Activated naive CD8-positive, alpha-beta T cell (primary cell): ENCODE results near the gene FDX2.
A peak's percentile ranks its signal among the peaks of the same experiment; 100 is the strongest.

Source experiments
- H3K27ac Mint-ChIP-seq: one replicate; pipeline ENCODE4 v1.8.0; 2021; ENCODE audit warnings: mixed read lengths
- H3K27me3 Mint-ChIP-seq: one replicate; pipeline ENCODE4 v1.8.0; 2021; ENCODE audit warnings: mixed read lengths
- H3K36me3 Mint-ChIP-seq: one replicate; pipeline ENCODE4 v1.8.0; 2021; ENCODE audit warnings: mixed read lengths
- H3K4me1 Mint-ChIP-seq: one replicate; pipeline ENCODE4 v1.8.0; 2021; ENCODE audit warnings: low read depth, mixed read lengths
- H3K4me3 Mint-ChIP-seq: one replicate; pipeline ENCODE4 v1.8.0; 2021; ENCODE audit warnings: mild to moderate bottlenecking, mixed read lengths
- H3K9me3 Mint-ChIP-seq: one replicate; pipeline ENCODE4 v1.8.0; 2021; ENCODE audit warnings: low read depth, mixed read lengths

The FDX2 gene

GRCh38 chr19:10266706-10267105 lies 49.1 kb downstream of the FDX2 start:
- Mint-ChIP-seq H3K36me3 (no peaks in the 10 kb centered on the region), H3K27me3 (no peaks in the 10 kb centered on the region), H3K4me1 (peaks cover 5% of the 10 kb centered on the region), H3K9me3 (no peaks in the 10 kb centered on the region), H3K4me3 (no peak overlapping the region), H3K27ac (no peak overlapping the region)

- Mint-ChIP-seq H3K4me1 (peaks cover 17% of the 10 kb centered on the region), H3K27me3 (no peaks in the 10 kb centered on the region), H3K4me3 (no peak overlapping the region), H3K27ac (no peak overlapping the region), H3K9me3 (no peaks in the 10 kb centered on the region), H3K36me3 (no peaks in the 10 kb centered on the region)
Measured at GRCh38 chr19:10262771-10263170, 53.0 kb downstream of the FDX2 start.

- Mint-ChIP-seq H3K27me3 (no peaks in the 10 kb centered on the region), H3K27ac (peak overlapping the region; percentile 83), H3K4me3 (peak overlapping the region; percentile 52), H3K36me3 (peaks cover 6% of the 10 kb centered on the region), H3K4me1 (peaks cover 19% of the 10 kb centered on the region), H3K9me3 (no peaks in the 10 kb centered on the region)
Measured at GRCh38 chr19:10260141-10260584, 55.7 kb downstream of the FDX2 start.
